DND-41 (cell line): ENCODE data around the gene HDAC8.

Experiments
- ATAC-seq: fragments of 200-7000 bp; cut with Tn5 transposase; 3 replicates; pipeline ENCODE4 v1.9.1; 2021; ENCODE audit warnings: low read depth; ENCODE audit not compliant: insufficient read depth
- DNase-seq: peaks from one replicate; pipeline ENCODE4 v3.0.0-alpha.2; 2020
- H2AFZ ChIP-seq: 2 replicates; pipeline ENCODE4 v1.6.0; 2012; ENCODE audit warnings: low read depth, low read length
- H3K27ac ChIP-seq: 2 replicates; pipeline ENCODE4 v1.5.1; 2012; ENCODE audit warnings: low read length, inconsistent platforms
- H3K27me3 ChIP-seq: fragments of 200-600 bp; sonication (generic); 2 replicates; pipeline ENCODE4 v1.6.0; 2012; ENCODE audit warnings: low read length, mild to moderate bottlenecking, inconsistent platforms; ENCODE audit not compliant: insufficient read depth, poor library complexity
- H3K36me3 ChIP-seq: 2 replicates; pipeline ENCODE4 v1.5.1; 2012; ENCODE audit warnings: low read length, inconsistent platforms; ENCODE audit not compliant: insufficient read depth
- H3K4me1 ChIP-seq: 2 replicates; pipeline ENCODE4 v1.5.1; 2012; ENCODE audit warnings: mild to moderate bottlenecking, low read length; ENCODE audit not compliant: insufficient read depth
- H3K4me2 ChIP-seq: 2 replicates; pipeline ENCODE4 v1.6.0; 2012; ENCODE audit warnings: mild to moderate bottlenecking, moderate library complexity, low read length, inconsistent platforms; ENCODE audit not compliant: insufficient read depth
- H3K4me3 ChIP-seq, 2 experiments: fragments of 200-600 bp in 1 of 2; shearing (Covaris generic) in 1 of 2; 2 replicates each; pipeline ENCODE4 v1.5.1; 2012 to 2016; ENCODE audit warnings: inconsistent platforms in 2 of 2, low read length in 2 of 2, mild to moderate bottlenecking in 2 of 2, low read depth in 1 of 2, moderate library complexity in 1 of 2
- H3K79me2 ChIP-seq: 2 replicates; pipeline ENCODE4 v1.6.0; 2012; ENCODE audit warnings: low read length, inconsistent platforms; ENCODE audit not compliant: insufficient read depth
- H3K9ac ChIP-seq: 2 replicates; pipeline ENCODE4 v1.6.0; 2012; ENCODE audit warnings: low read depth, mild to moderate bottlenecking, inconsistent platforms, low read length, moderate library complexity
- H3K9me3 ChIP-seq: 2 replicates; pipeline ENCODE4 v1.5.1; 2012; ENCODE audit warnings: low read length, moderate library complexity, mild to moderate bottlenecking, inconsistent platforms; ENCODE audit not compliant: insufficient read depth, severe bottlenecking
- H4K20me1 ChIP-seq: 2 replicates; pipeline ENCODE4 v1.6.0; 2012; ENCODE audit warnings: low read length; ENCODE audit not compliant: insufficient read depth
- CTCF ChIP-seq: IDR thresholded peaks from 2 replicates; pipeline ENCODE4 v1.5.1; 2012; ENCODE audit warnings: borderline replicate concordance, low read length, moderate library complexity, mild to moderate bottlenecking; ENCODE audit not compliant: poor library complexity, severe bottlenecking; ENCODE audit errors: extremely low read depth
- EZH2 ChIP-seq: IDR thresholded peaks from 3 replicates; pipeline ENCODE4 v1.6.1; 2012; ENCODE audit warnings: borderline replicate concordance, low read depth, mild to moderate bottlenecking, moderate library complexity, low read length, inconsistent platforms; ENCODE audit not compliant: severe bottlenecking

HDAC8 gene

GRCh38 chrX:72347366-72347765, 225.3 kb downstream of the HDAC8 start:
- H4K20me1 ChIP-seq = no peaks in the 10 kb centered on the region
- DNase-seq (no peak), ATAC-seq (no peak)
- H3K4me2 ChIP-seq = no peak overlapping the region
- no peak overlapping the region for H3K9ac ChIP-seq
- TF ChIP-seq CTCF = no peak
- no peak for TF ChIP-seq EZH2
- H3K4me3 ChIP-seq = no peak overlapping the region
- H3K36me3 ChIP-seq = peaks cover 4% of the 10 kb centered on the region; the same call in 1 of the 2 replicates
- no peaks in the 10 kb centered on the region for H3K79me2 ChIP-seq
- no peaks in the 10 kb centered on the region for H3K27me3 ChIP-seq
- H3K27ac ChIP-seq = no peak overlapping the region
- no peaks in the 10 kb centered on the region for H3K9me3 ChIP-seq
- H2AFZ ChIP-seq = no peak overlapping the region
- H3K4me1 ChIP-seq = no peaks in the 10 kb centered on the region

- peaks cover 4% of the 10 kb centered on the region; the same call in 1 of the 2 replicates for H3K36me3 ChIP-seq
- no peaks in the 10 kb centered on the region for H3K27me3 ChIP-seq
- no peak overlapping the region for H3K9ac ChIP-seq
- no peak overlapping the region for H3K27ac ChIP-seq
- H3K4me1 ChIP-seq = no peaks in the 10 kb centered on the region
- no peak overlapping the region for H3K4me2 ChIP-seq
- DNase-seq (no peak), ATAC-seq (no peak)
- TF ChIP-seq CTCF = no peak
- no peak for TF ChIP-seq EZH2
- no peaks in the 10 kb centered on the region for H3K79me2 ChIP-seq
- no peak overlapping the region for H2AFZ ChIP-seq
- no peaks in the 10 kb centered on the region for H4K20me1 ChIP-seq
- no peak overlapping the region for H3K4me3 ChIP-seq
- no peaks in the 10 kb centered on the region for H3K9me3 ChIP-seq
Measured at GRCh38 chrX:72346302-72346949, 226.2 kb downstream of the HDAC8 start.

GRCh38 chrX:72340626-72341025, 232.0 kb downstream of the HDAC8 start:
- TF ChIP-seq CTCF (no peak), EZH2 (no peak)
- Histone ChIP-seq H3K27ac (no peak overlapping the region), H3K79me2 (no peaks in the 10 kb centered on the region), H3K9ac (no peak overlapping the region), H4K20me1 (no peaks in the 10 kb centered on the region), H3K4me1 (no peaks in the 10 kb centered on the region), H3K27me3 (no peaks in the 10 kb centered on the region), H3K4me3 (no peak overlapping the region), H3K36me3 (no peaks in the 10 kb centered on the region; the same call in 1 of the 2 replicates), H3K4me2 (no peak overlapping the region), H3K9me3 (no peaks in the 10 kb centered on the region), H2AFZ (no peak overlapping the region)
- no peak for DNase-seq
- no peak for ATAC-seq
